22Rv1 (cell line): Measurements from ENCODE around the gene U2AF1L4.

Source experiments
- ZFX ChIP-seq: fragments of 450-650 bp; IDR thresholded peaks from 2 replicates; pipeline ENCODE4 v1.6.1; 2017; ENCODE audit warnings: antibody characterized with exemption, borderline replicate concordance
- TF ChIP-seq, protein P1 (sequence below): fragments of 450-650 bp; IDR thresholded peaks from 2 replicates; pipeline ENCODE4 v1.5.1; 2017; ENCODE audit warnings: mild to moderate bottlenecking

DNA sequence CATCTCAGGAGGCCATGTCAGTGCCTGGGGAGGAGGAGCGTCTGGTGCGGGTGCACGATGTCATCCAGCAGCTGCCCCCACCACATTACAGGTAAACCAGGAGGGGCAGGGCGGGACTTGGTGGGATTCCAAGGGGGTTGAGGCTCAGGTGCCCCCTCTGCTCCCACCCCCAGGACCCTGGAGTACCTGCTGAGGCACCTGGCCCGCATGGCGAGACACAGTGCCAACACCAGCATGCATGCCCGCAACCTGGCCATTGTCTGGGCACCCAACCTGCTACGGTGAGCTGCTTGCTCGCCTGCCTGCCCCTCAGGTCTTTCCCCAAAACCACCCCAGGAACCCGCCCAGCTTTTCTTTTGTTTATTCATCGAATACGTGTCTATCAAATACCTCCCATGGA lies 37.4 kb upstream of the U2AF1L4 start:
- TF ChIP-seq, protein P1, sequence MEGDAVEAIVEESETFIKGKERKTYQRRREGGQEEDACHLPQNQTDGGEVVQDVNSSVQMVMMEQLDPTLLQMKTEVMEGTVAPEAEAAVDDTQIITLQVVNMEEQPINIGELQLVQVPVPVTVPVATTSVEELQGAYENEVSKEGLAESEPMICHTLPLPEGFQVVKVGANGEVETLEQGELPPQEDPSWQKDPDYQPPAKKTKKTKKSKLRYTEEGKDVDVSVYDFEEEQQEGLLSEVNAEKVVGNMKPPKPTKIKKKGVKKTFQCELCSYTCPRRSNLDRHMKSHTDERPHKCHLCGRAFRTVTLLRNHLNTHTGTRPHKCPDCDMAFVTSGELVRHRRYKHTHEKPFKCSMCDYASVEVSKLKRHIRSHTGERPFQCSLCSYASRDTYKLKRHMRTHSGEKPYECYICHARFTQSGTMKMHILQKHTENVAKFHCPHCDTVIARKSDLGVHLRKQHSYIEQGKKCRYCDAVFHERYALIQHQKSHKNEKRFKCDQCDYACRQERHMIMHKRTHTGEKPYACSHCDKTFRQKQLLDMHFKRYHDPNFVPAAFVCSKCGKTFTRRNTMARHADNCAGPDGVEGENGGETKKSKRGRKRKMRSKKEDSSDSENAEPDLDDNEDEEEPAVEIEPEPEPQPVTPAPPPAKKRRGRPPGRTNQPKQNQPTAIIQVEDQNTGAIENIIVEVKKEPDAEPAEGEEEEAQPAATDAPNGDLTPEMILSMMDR: no peak
- no peak for TF ChIP-seq ZFX
